VCaP (cell line): Measurements from ENCODE around the gene VBP1.

Source experiments
- H3K27ac ChIP-seq: fragments of 450-650 bp; 2 replicates; pipeline ENCODE4 v1.5.1; 2017
- CTCF ChIP-seq: fragments of 450-650 bp; conservative IDR thresholded peaks from 2 replicates; pipeline ENCODE4 v1.5.1; 2017; ENCODE audit warnings: mild to moderate bottlenecking, moderate library complexity

The VBP1 gene, protein sequence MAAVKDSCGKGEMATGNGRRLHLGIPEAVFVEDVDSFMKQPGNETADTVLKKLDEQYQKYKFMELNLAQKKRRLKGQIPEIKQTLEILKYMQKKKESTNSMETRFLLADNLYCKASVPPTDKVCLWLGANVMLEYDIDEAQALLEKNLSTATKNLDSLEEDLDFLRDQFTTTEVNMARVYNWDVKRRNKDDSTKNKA

GRCh38 chrX:155216179-155216939 lies at the start of gene VBP1:
VBP1 (plus strand) TSS chrX:155216460; CDS start chrX:155216483, 23 bp downstream.
- H3K27ac ChIP-seq, result peak within 1 kb of the TSS; percentile 89
- peak; percentile 66 for TF ChIP-seq CTCF

- no peak for TF ChIP-seq CTCF
- H3K27ac ChIP-seq, result no peak overlapping the region
Measured at GRCh38 chrX:155169881-155170280, 46.4 kb upstream of the VBP1 start.

GRCh38 chrX:155179346-155179997 lies 36.8 kb upstream of the VBP1 start:
- no peak overlapping the region for H3K27ac ChIP-seq
- TF ChIP-seq CTCF, result peak; percentile 78

DNA sequence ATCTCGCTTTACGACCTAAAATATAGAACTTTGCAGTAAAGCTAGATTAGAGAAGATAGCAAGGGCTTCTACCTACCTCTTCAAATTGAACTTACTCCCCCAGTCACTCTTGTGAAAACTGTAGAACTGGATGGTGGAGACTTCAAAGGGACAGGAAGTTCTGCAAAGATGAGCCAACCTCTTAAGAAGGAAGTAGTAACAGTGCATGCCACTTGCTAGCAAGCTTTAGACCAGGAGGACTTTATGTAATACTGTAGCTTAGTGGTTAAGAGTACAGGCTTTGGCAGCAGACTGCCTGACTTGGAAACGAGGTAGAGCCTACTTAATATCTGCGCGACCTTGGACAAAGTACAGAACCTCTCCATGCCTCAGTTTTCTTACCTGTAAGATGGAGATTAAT lies 27.5 kb upstream of the VBP1 start:
- H3K27ac ChIP-seq, result no peak overlapping the region
- TF ChIP-seq CTCF, result no peak

- no peak overlapping the region for H3K27ac ChIP-seq
- TF ChIP-seq CTCF, result no peak
Measured at GRCh38 chrX:155211208-155211607, 5.1 kb upstream of the VBP1 start.

GRCh38 chrX:155213731-155214130 lies 2.5 kb upstream of the VBP1 start:
- TF ChIP-seq CTCF, result no peak
- H3K27ac ChIP-seq, result no peak overlapping the region

GRCh38 chrX:155215443-155216178 lies 649 bp upstream of the VBP1 start:
- no peak for TF ChIP-seq CTCF
- H3K27ac ChIP-seq, result peak overlapping the region; percentile 89
